Activated T-helper 1 cell treated with Interleukin-2 at 50 U/mL for 16 hours (primary cell): ENCODE measurements around the gene FPR3.
"Not testable (repeated sequence)": the region's sequence is repeated elsewhere in the genome, so short reads cannot be mapped to it uniquely, and the experiment has no call there.

ENCODE experiments used
- DNase-seq: peaks from one replicate; pipeline ENCODE4 v3.0.0-alpha.2; 2020; ENCODE audit warnings: low read depth

FPR3 gene

GRCh38 chr19:51784109-51784785 is 10.7 kb upstream of the FPR3 start:
- DNase-seq, result no peak

GRCh38 chr19:51784922-51785690 is 9.9 kb upstream of the FPR3 start:
- no peak for DNase-seq

- DNase-seq, result no peak
Observed at GRCh38 chr19:51786646-51787494, 8.1 kb upstream of the FPR3 start.

GRCh38 chr19:51788029-51788428 is 6.9 kb upstream of the FPR3 start:
- no peak for DNase-seq

GRCh38 chr19:51789061-51789795 is 5.7 kb upstream of the FPR3 start:
- DNase-seq, result no peak

GRCh38 chr19:51792932-51793331 is 2.0 kb upstream of the FPR3 start:
- DNase-seq, result no peak

GRCh38 chr19:51793994-51794393 is 963 bp upstream of the FPR3 start:
- no peak for DNase-seq

- no peak for DNase-seq
Observed at GRCh38 chr19:51796195-51796679, 1.3 kb downstream of the FPR3 start.

- no peak for DNase-seq
Observed at GRCh38 chr19:51797480-51797879, 2.5 kb downstream of the FPR3 start.

GRCh38 chr19:51798062-51798461 is 3.1 kb downstream of the FPR3 start:
- DNase-seq, result no peak

- no peak for DNase-seq
Observed at GRCh38 chr19:51799034-51799773, 4.2 kb downstream of the FPR3 start.

- no peak for DNase-seq
Observed at GRCh38 chr19:51799774-51800472, 5.0 kb downstream of the FPR3 start.

GRCh38 chr19:51800473-51801244 is 5.7 kb downstream of the FPR3 start:
- no peak for DNase-seq

- DNase-seq, result no peak
Observed at GRCh38 chr19:51802775-51803174, 7.8 kb downstream of the FPR3 start.

- no peak for DNase-seq
Observed at GRCh38 chr19:51803519-51803918, 8.6 kb downstream of the FPR3 start.

GRCh38 chr19:51803967-51804366 is 9.0 kb downstream of the FPR3 start:
- DNase-seq, result no peak

GRCh38 chr19:51804789-51805188 is 9.8 kb downstream of the FPR3 start:
- not testable (repeated sequence) for DNase-seq

- DNase-seq, result not testable (repeated sequence)
Observed at GRCh38 chr19:51805396-51805795, 10.4 kb downstream of the FPR3 start.

GRCh38 chr19:51806571-51806970 is 11.6 kb downstream of the FPR3 start:
- not testable (repeated sequence) for DNase-seq
